ENCODE results near the gene PPP2R5E.

DNA sequence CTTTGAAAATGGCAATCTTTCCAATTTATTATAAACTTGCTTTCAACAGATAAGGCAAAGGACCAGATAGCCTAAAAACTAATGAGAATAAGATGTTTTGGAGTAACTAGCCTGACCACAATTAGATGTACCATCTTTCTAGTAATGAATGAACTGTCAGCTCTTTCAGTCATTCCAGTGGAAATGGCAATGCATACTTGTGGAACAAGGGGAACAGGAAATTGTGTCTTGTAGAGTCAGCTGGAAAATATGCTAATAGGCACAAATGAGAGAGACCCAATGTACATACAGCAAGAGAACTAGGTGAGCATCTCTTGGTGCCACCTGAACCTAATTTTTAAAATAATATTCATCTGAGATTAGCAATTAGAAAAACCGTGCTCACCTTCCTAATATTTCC lies 148.3 kb downstream of the PPP2R5E start:
- TF ChIP-seq POLR2A (IDR thresholded peaks at IDR 0.05) = no peak
- TF ChIP-seq CTCF (IDR thresholded peaks at IDR 0.05) = no peak
- no peak for TF ChIP-seq POLR2AphosphoS5 (IDR thresholded peaks at IDR 0.05)

Measured in suprapubic skin (tissue), 4 donors.